Glutamatergic neuron (in vitro differentiated cells): ENCODE data around the gene TMEM132E. TPM values are rescaled to one million over a fixed set of nuclear protein-coding genes. Genes with fewer than 3 reads are reported as not detected.
A peak's percentile ranks its signal among the peaks of the same experiment; 100 is the strongest.
"Not testable (repeated sequence)": the region's sequence is repeated elsewhere in the genome, so short reads cannot be mapped to it uniquely, and the experiment has no call there.

Experiments used
- DNase-seq: peaks from one replicate; pipeline ENCODE4 v3.0.0; 2022
- H3K27ac Mint-ChIP-seq: one replicate; pipeline ENCODE4 v1.8.0; 2020; ENCODE audit warnings: mild to moderate bottlenecking, mixed read lengths, inconsistent platforms; ENCODE audit not compliant: unreplicated experiment
- H3K27me3 Mint-ChIP-seq: one replicate; pipeline ENCODE4 v1.8.0; 2020; ENCODE audit warnings: mild to moderate bottlenecking, moderate library complexity, mixed read lengths, inconsistent platforms; ENCODE audit not compliant: unreplicated experiment
- H3K36me3 Mint-ChIP-seq: one replicate; pipeline ENCODE4 v1.8.0; 2020; ENCODE audit warnings: mild to moderate bottlenecking, mixed read lengths, inconsistent platforms; ENCODE audit not compliant: unreplicated experiment
- H3K4me1 Mint-ChIP-seq: one replicate; pipeline ENCODE4 v1.8.0; 2020; ENCODE audit warnings: mild to moderate bottlenecking, low read depth, mixed read lengths, inconsistent platforms; ENCODE audit not compliant: unreplicated experiment
- H3K4me3 Mint-ChIP-seq: one replicate; pipeline ENCODE4 v1.8.0; 2020; ENCODE audit warnings: mild to moderate bottlenecking, mixed read lengths, inconsistent platforms; ENCODE audit not compliant: unreplicated experiment
- H3K9me3 Mint-ChIP-seq: one replicate; pipeline ENCODE4 v1.8.0; 2020; ENCODE audit warnings: mild to moderate bottlenecking, moderate library complexity, mixed read lengths, inconsistent platforms; ENCODE audit not compliant: unreplicated experiment
- total RNA-seq: library from RNA; stranded (reverse); fragmentation: NEBNext Ultra II Directional; extraction: Animal tissue kit (Norgen Biotek cat#: 25700); gene quantifications from one replicate; pipeline ENCODE4 v1.2.1, GENCODE V29; 2021; ENCODE audit not compliant: unreplicated experiment
- TF ChIP-seq, protein P1 (sequence below): fragments of 200-600 bp; sonication (generic); IDR thresholded peaks from one replicate; pipeline ENCODE4 v1.5.0; 2021; ENCODE audit not compliant: partially characterized antibody, unreplicated experiment

Gene TMEM132E
- total RNA-seq, 1 donor from 2014 or later: 93.6 TPM

DNA sequence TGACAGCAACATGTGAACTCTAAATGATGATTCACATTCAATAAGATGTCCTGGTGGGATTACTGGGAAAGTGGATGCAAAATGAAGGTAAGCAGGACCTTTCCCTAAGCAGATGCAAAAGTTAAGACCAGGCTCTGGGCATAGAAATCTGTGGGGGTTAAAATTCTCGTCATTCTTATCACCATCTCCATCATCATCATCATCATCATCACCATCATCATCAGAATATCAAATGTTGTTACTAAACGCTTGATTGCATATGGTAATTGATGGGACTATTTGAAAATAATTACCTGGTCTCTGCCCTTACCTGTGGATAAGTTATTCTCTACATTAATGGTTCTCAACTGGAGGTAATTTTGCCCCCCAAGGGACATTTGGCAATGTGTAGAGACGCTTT lies 41.9 kb upstream of the TMEM132E start:
- Mint-ChIP-seq H3K27ac (no peak overlapping the region), H3K27me3 (peaks cover 3% of the 10 kb centered on the region), H3K9me3 (no peaks in the 10 kb centered on the region), H3K36me3 (no peaks in the 10 kb centered on the region), H3K4me1 (no peaks in the 10 kb centered on the region), H3K4me3 (no peak overlapping the region)
- DNase-seq: no peak
- TF ChIP-seq, protein P1, sequence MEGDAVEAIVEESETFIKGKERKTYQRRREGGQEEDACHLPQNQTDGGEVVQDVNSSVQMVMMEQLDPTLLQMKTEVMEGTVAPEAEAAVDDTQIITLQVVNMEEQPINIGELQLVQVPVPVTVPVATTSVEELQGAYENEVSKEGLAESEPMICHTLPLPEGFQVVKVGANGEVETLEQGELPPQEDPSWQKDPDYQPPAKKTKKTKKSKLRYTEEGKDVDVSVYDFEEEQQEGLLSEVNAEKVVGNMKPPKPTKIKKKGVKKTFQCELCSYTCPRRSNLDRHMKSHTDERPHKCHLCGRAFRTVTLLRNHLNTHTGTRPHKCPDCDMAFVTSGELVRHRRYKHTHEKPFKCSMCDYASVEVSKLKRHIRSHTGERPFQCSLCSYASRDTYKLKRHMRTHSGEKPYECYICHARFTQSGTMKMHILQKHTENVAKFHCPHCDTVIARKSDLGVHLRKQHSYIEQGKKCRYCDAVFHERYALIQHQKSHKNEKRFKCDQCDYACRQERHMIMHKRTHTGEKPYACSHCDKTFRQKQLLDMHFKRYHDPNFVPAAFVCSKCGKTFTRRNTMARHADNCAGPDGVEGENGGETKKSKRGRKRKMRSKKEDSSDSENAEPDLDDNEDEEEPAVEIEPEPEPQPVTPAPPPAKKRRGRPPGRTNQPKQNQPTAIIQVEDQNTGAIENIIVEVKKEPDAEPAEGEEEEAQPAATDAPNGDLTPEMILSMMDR: no peak

DNA sequence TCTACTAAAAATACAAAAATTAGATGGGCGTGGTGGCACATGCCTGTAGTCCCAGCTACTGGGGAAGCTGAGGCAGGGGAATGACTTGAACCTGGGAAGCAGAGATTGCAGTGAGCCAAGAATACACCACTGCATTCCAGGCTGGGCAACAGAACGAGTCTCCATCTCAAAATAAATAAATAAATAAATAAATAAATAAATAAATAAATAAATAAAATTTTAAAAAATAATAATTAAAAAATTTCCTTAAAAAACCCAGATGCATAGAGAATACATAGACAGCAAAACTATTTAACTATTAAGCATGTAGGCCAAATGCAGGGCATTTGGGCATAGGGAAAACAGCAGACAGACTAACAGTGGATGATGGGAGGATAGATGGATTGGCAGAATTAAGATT lies 40.8 kb upstream of the TMEM132E start:
- not testable (repeated sequence) for H3K27me3 Mint-ChIP-seq, H3K36me3 Mint-ChIP-seq, H3K4me1 Mint-ChIP-seq, H3K9me3 Mint-ChIP-seq, DNase-seq, H3K4me3 Mint-ChIP-seq, H3K27ac Mint-ChIP-seq

DNA sequence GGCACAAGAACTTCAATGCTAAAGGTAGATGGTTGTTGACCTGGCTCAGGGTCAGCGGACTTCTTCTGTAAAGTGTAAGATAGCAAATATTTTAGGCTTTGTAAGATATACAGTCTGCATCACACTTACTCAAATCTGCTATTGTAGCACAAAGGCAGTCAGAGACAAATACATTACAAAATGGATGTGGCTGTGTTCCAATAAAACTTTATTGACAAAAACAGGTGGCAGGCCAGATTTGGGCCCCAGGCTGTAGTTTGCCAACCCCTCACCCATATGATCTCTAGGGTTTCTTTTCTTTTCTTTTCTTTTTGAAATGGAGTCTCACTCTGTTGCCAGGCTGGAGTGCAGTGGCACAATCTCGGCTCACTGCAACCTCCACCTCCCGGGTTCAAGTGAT lies 39.5 kb upstream of the TMEM132E start:
- H3K4me1 Mint-ChIP-seq: peaks cover 2% of the 10 kb centered on the region
- no peak overlapping the region for H3K27ac Mint-ChIP-seq
- H3K9me3 Mint-ChIP-seq: no peaks in the 10 kb centered on the region
- H3K4me3 Mint-ChIP-seq: no peak overlapping the region
- no peaks in the 10 kb centered on the region for H3K36me3 Mint-ChIP-seq
- TF ChIP-seq, protein P1: no peak
- DNase-seq: no peak
- H3K27me3 Mint-ChIP-seq: no peaks in the 10 kb centered on the region

DNA sequence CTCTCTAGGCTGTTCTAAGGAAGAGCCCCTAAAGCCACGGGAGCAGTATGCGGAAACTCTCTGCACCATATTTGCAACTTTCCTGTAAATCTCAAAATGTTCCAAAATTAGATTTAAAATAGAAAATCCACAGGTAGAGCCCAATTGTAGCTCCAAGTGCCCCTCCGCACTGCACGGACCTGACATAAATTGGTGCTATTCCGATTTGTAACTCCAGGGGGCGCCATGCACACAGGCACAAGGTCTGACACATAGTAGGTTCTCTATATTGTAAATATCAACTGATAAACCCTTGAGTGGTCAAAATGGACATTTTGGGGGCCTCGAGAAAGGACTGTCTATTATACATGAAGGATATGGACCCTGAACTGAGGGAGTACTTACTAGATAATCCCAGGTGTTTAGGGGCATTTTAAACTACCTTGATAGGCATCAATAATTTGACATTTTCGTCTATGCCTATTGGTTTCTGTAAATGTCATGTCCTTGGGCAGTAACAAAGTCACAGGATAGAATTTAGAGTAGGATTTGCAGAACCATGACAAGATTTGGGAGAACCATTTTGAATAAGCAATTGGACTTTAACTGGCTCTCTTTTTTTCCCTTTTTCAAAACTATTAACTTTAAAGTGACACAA lies 36.6 kb upstream of the TMEM132E start:
- no peak overlapping the region for H3K27ac Mint-ChIP-seq
- TF ChIP-seq, protein P1: peak; percentile 99
- H3K36me3 Mint-ChIP-seq: no peaks in the 10 kb centered on the region
- H3K9me3 Mint-ChIP-seq: peaks cover 3% of the 10 kb centered on the region
- H3K27me3 Mint-ChIP-seq: peaks cover 1% of the 10 kb centered on the region
- peaks cover 4% of the 10 kb centered on the region for H3K4me1 Mint-ChIP-seq
- DNase-seq: no peak
- H3K4me3 Mint-ChIP-seq: no peak overlapping the region

DNA sequence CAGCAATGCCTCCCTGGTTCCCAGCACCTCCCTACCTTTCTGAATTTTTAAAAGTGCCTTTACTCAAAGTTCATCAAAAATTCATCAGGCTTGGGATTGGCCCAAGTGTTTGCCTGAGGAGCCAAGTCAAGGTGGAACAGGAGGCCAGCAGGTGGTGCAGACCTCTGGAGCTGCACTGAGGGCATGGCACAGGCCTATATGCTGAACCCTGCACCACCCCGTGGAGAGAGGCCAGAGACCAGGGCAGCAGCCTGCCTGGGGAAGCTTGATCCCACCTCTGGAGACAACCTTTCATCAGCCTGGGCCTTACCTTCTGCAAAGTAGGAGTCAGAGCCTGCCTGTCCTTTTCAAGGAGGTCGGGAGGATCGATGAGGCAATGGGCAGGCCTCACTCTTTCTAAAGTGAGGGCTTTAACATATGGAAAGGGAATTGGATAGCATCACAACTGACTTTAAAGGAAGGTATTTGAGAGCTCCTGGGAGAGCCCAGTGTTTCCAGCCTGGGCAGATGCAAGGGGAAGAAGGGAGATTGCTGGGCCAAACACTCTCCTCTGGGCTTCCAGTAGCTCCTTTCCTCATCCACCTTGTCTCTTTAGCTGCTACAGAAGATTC lies 31.8 kb upstream of the TMEM132E start:
- no peak overlapping the region for H3K27ac Mint-ChIP-seq
- no peaks in the 10 kb centered on the region for H3K36me3 Mint-ChIP-seq

More for the DNA sequence above, 31.8 kb upstream of the TMEM132E start:
- Mint-ChIP-seq H3K27me3 (peaks cover 6% of the 10 kb centered on the region), H3K4me3 (no peak overlapping the region), H3K9me3 (peaks cover 8% of the 10 kb centered on the region), H3K4me1 (peaks cover 28% of the 10 kb centered on the region)
- TF ChIP-seq, protein P1: no peak
- DNase-seq: no peak
